C4-2B (cell line): ENCODE data around the gene EDAR.

Experiments
- ZFX ChIP-seq: fragments of 450-650 bp; IDR thresholded peaks from 2 replicates; pipeline ENCODE4 v1.6.1; 2017
- TF ChIP-seq, protein P1 (sequence below): fragments of 450-650 bp; conservative IDR thresholded peaks from 2 replicates; pipeline ENCODE4 v1.5.1; 2017; ENCODE audit warnings: mild to moderate bottlenecking

DNA sequence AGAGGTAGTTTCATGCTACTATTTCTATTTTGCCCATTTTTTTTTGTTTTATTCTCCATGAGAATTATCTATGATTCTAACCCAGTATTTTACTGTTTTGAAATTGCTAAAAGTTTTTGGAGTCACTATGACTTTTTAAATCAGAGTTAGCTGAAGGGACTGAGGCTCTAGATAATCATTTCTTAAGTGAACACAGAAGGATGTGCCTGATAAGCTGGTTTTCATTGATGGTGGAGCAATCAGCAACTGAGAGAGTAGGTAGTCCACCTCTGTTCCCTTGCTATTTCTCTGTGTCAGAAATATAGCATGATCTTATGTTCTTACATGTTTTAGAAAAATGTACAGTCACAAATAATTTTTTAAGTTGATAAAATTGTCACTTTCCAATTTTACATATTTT lies 143.1 kb downstream of the EDAR start:
- TF ChIP-seq, protein P1, sequence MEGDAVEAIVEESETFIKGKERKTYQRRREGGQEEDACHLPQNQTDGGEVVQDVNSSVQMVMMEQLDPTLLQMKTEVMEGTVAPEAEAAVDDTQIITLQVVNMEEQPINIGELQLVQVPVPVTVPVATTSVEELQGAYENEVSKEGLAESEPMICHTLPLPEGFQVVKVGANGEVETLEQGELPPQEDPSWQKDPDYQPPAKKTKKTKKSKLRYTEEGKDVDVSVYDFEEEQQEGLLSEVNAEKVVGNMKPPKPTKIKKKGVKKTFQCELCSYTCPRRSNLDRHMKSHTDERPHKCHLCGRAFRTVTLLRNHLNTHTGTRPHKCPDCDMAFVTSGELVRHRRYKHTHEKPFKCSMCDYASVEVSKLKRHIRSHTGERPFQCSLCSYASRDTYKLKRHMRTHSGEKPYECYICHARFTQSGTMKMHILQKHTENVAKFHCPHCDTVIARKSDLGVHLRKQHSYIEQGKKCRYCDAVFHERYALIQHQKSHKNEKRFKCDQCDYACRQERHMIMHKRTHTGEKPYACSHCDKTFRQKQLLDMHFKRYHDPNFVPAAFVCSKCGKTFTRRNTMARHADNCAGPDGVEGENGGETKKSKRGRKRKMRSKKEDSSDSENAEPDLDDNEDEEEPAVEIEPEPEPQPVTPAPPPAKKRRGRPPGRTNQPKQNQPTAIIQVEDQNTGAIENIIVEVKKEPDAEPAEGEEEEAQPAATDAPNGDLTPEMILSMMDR, result no peak
- no peak for TF ChIP-seq ZFX
